ENCODE results near the gene ZNF81.
"Not testable (repeated sequence)": the region's sequence is repeated elsewhere in the genome, so short reads cannot be mapped to it uniquely, and the experiment has no call there.

ZNF81 gene

DNA sequence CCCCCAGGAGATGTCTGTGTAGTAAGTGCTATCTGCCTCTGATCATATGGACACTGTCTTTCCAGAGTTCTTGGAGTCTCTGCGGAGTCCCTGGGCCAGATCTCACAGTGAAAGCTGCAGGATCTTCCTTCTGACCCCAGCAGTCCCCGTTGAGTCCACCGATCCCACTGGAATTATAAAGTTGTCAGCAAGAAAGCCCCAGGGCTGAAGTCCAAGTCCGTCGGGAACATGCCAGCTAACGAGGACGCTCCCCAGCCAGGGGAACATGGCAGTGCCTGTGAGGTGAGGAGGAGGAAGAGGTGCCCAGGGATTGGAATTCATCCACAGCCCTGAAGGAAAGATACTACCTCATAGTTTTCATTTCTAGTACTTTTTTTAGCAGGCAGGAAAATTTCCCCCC lies 9.3 kb downstream of the ZNF81 start:
- no peak for DNase-seq

GRCh38 chrX:47849778-47850177 lies 13.1 kb downstream of the ZNF81 start:
- no peak for DNase-seq

- DNase-seq, result not testable (repeated sequence)
These were observed 13.7 kb downstream of the ZNF81 start for GRCh38 chrX:47850389-47850788.

- DNase-seq, result no peak
These were observed 14.2 kb downstream of the ZNF81 start for GRCh38 chrX:47850901-47851300.

GRCh38 chrX:47854474-47854873 lies 17.8 kb downstream of the ZNF81 start:
- DNase-seq, result peak; percentile 44

- no peak for DNase-seq
These were observed 23.0 kb downstream of the ZNF81 start for GRCh38 chrX:47859686-47860085.

- DNase-seq, result no peak
These were observed 26.0 kb downstream of the ZNF81 start for GRCh38 chrX:47862680-47863079.

- no peak for DNase-seq
These were observed 26.5 kb downstream of the ZNF81 start for GRCh38 chrX:47863187-47863586.

GRCh38 chrX:47864300-47864699 lies 27.6 kb downstream of the ZNF81 start:
- DNase-seq, result no peak

DNA sequence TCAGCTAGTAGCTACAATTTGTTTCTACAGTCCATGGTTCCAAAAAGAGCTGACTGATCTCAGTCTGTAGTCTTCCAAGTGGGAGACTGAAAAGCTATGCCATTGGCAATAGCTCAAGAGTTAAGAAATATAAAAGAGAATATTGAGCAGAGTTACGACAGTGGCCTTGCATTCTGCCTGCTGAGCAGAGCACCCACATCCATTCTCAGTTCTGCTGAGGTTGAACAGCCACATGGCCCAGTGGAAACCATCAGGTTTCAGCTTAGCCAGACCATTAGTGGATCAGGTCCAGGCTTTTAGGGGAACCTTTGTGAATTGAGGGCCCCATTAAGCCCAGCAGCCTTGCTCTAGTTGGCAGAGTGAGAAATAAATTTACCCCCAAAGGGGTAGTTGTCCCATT lies 28.1 kb downstream of the ZNF81 start:
- no peak for DNase-seq

DNA sequence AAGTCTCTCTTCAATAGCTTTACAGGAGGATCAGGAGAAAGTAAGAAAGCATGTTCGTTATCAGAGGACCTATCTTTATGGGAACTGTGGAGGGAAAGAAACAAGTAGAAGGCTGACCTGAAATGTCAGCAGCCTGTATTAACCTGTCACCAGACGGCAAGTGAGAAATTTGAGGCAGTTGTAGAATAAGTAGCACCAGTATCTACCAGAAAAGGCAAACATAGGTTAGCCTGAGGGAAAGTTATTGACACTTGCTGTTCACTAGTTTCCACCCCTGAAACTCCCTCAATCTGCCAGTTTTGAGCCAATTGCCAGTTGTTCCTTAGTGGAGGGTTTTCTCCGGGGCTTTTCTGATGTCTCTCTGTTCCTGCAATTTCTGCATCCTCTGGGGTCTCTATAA lies 36.4 kb downstream of the ZNF81 start:
- DNase-seq, result no peak

DNA sequence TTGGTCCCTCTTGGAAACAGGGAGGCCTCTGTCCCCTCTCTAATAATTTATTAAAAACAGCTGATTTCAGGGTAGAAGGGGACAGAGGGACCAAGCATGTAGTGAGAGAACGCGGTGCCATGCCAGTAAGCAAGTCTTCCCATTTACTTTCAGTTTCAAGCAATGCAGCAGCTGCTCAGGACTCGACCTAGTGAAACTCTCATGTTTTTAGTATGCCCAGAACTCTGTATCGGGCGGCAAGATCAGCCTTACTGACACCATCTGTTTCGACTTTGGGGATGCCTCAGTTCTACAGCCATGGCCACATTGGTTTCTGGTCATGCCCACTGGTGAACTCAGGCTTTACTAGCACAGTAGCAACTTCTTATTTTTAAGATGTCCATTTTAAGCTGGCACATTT lies 40.6 kb downstream of the ZNF81 start:
- DNase-seq, result no peak

DNA sequence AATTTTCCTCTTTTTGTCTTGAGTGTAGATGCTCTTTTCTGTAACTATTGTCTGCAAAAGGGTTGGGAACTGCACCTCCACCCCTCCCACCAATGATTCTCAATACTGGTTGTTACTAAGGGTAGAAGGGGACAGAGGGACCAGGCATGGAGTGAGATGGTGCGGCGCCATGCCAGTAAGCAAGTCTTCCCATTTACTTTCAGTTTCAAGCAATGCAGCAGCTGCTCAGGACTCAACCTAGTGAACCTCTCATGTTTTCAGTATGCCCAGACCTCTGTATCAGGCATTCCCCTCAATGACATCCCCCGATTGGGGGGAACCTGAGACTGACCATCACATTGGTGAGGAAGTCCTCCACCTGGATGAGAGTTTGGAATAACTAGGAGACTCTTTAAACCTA lies 41.5 kb downstream of the ZNF81 start:
- DNase-seq, result no peak

- no peak for DNase-seq
These were observed 42.8 kb downstream of the ZNF81 start for GRCh38 chrX:47879463-47879862.

DNA sequence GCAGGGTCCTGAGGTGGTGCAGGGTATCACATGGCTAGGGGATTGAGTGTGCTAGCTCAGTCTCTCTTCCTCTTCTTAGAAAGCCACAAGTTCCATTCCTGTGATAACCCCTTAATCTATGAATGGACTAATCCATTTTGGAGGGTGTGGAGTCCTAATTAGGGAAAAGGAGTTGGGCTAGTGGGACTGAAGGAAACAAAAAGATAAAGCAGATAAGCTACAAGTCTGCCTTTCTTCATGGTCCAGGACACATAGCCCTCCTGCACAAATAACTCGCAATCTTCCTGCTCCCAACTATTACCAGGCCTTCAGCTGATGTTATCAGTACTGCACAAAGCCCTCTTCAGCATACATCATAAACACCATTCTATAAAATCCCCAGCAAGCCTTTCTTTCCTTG lies 44.2 kb downstream of the ZNF81 start:
- DNase-seq, result no peak

GRCh38 chrX:47885501-47885900 lies 48.8 kb downstream of the ZNF81 start:
- no peak for DNase-seq

DNA sequence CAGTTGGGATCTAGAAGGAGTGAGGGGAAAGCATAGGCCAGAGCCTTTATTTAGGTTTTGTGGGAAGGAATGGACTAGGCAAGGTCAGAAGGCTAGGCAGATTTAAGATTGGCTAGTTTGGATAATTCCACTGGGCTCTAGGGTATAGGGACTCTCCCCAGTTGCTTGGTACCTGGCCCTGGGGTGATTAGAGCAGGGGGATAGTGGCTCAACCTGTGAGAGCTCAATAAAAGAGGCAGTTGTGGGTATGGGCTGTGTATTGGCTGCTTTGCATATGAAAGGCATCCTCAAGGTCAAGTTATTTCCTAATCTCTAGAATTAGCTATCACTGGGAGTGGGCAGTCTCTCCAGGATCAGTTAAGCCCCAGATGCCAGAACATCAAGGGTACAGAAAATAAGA lies 61.3 kb downstream of the ZNF81 start:
- DNase-seq, result no peak

- no peak for DNase-seq
These were observed 64.1 kb downstream of the ZNF81 start for GRCh38 chrX:47900833-47901232.

DNA sequence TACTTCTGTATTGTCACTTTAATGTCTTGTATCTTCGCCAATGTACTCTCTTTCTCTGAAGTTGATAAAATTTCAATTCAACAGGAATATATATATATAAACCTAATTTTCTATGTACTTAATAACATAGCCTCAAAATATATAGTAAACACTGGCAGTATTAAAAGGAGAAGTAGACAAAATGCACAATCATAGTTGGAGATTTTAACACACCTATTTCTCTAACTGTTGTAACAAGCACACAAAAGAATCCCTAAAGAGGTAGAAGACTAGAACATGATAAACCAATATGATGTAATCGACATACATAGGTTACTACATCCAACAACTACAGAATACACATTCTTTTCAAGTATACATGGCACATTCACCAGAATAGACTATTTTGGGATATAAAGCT lies 65.5 kb downstream of the ZNF81 start:
- no peak for DNase-seq

GRCh38 chrX:47915886-47916493 lies 79.3 kb downstream of the ZNF81 start:
- DNase-seq, result no peak

DNA sequence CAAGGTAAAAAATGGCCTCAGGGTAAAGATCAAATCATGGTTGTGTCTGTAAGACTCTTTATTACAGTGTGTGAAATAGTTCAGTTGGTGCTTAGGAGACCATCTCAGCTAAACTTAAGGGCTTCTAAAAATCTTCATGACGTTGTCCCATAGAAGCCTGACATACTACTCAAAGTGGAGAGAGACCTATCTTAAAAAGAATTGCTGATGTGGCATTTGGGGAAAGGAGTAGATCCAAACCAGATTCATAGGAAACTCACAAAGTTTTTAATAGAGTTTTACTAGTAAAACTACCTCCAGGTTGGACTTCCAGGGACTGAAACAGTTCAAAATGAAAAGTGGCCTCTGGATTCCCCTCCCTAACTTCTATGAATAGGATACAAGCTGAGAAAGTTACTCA lies 81.6 kb downstream of the ZNF81 start:
- no peak for DNase-seq

DNA sequence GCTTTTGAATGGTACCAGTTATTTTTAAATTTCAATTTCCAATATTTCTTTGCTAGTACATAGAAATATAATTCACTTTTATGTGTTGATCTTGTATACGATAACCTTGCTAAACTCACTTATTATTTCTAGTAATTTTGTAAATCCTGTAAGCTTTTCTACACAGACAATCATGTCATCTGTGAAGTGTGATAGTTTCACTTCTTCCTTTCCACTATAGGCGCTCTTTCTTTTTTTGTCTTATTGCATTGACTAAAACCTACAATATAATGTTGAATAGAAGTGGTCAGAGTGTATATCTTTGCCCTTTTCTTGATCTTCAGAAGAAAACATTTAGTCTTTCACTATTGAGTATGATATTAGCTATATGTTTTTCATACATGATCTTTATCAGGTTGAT lies 90.5 kb downstream of the ZNF81 start:
- no peak for DNase-seq

DNA sequence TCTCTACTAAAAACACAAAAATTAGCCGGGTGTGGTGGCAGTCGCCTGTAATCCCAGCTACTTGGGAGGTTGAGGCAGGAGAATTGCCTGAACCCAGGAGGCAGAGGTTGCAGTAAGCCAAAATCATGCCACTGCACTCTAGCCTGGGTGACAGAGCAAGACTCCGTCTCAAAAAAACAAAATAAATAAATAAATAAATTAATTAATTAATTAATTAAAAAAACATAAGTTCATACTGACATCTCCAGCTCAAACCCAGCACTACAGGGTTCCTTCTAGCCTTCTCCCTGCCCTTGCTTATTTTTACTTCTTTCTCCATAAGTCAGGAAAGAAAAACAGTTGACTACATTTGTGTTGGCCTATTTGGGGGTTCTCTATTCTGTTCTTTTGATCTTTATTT lies 95.3 kb downstream of the ZNF81 start:
- DNase-seq, result not testable (repeated sequence)

GRCh38 chrX:47933946-47934345 lies 97.2 kb downstream of the ZNF81 start:
- no peak for DNase-seq

DNA sequence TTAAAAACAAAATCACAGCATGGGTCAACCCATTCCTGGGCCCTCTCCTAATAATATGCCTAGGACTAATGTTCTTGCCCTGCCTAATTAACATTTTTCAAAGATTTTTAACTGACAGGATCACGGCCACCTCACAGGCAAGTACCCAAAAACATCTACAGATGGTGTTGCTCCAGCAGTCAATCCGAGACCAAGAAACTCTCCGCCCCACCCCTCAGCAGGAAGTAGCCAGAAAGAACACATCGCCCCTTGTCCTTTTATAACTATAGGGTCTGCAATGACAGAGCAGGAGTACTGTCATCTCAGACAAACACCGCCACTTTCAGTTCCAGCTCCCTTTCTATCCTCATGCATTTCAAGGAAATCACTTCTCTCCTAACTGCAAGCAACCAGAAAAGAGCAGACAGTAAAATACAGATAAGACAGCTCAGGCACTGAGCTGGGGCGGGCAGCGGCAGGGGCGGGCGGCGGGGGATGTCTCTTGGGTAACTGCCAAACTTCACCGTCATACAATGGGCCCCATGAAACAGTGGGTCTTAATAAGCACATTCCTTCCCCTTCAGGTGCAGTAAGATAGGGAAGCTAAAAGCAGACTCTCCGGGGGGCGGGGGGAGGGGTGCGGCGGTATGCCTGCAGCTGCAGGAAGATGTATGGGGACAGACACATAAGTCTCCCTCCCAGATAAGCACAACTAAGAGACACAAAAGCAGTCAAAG lies 99.7 kb downstream of the ZNF81 start:
- DNase-seq, result peak; percentile 72
